Adrenal gland (tissue), 5 donors: ENCODE results near the gene ITPKB.

ENCODE experiments used
- CTCF ChIP-seq, 6 experiments: fragments of 450-650 bp in 4 of 6; fragments of 200-600 bp in 2 of 6; sonication (generic) in 1 of 6; IDR thresholded peaks; 1 replicate in 5 of 6; 2 replicates in 1 of 6; pipeline versions ENCODE4 v1.5.1 to v1.8.0; 2016 to 2021; ENCODE audit warnings: antibody characterized with exemption in 6 of 6, mild to moderate bottlenecking in 2 of 6, moderate library complexity in 1 of 6
- POLR2A ChIP-seq, 2 donors: fragments of 450-650 bp; IDR thresholded peaks; one replicate each; pipeline ENCODE4 v1.6.1; 2017; ENCODE audit warnings: antibody characterized with exemption in 2 of 2, mild to moderate bottlenecking in 2 of 2, moderate library complexity in 1 of 2
- donor health status: DM: no; HTN: no; CAD: no.

GRCh38 chr1:226622012-226622411 lies 117.1 kb downstream of the ITPKB start:
- TF ChIP-seq CTCF (IDR thresholded peaks at IDR 0.05) (no peak), POLR2A (IDR thresholded peaks at IDR 0.05) (no peak)
